SK-N-SH treated with all-trans-retinoic acid at 6 μM for 48 hours (cell line): Measurements from ENCODE around the gene TRIM24.

Experiments
- GLIS3 ChIP-seq: fragments of 250-450 bp; sonication (Bioruptor Pico); IDR thresholded peaks from 2 replicates; pipeline ENCODE4 v1.5.0; 2020; ENCODE audit warnings: mild to moderate bottlenecking, moderate library complexity
- OSR1 ChIP-seq: fragments of 250-450 bp; sonication (Bioruptor Pico); IDR thresholded peaks from 2 replicates; pipeline ENCODE4 v1.8.0; 2022; ENCODE audit warnings: moderate library complexity, mild to moderate bottlenecking, inconsistent platforms
- ZFP3 ChIP-seq: fragments of 250-450 bp; sonication (Bioruptor Pico); IDR thresholded peaks from 2 replicates; pipeline ENCODE4 v1.5.0; 2020; ENCODE audit warnings: mild to moderate bottlenecking, moderate library complexity
- TF ChIP-seq, protein P1 (sequence below): fragments of 250-450 bp; sonication (Bioruptor Pico); IDR thresholded peaks from 2 replicates; pipeline ENCODE4 v1.8.0; 2020; ENCODE audit warnings: mild to moderate bottlenecking, moderate library complexity, borderline replicate concordance

DNA sequence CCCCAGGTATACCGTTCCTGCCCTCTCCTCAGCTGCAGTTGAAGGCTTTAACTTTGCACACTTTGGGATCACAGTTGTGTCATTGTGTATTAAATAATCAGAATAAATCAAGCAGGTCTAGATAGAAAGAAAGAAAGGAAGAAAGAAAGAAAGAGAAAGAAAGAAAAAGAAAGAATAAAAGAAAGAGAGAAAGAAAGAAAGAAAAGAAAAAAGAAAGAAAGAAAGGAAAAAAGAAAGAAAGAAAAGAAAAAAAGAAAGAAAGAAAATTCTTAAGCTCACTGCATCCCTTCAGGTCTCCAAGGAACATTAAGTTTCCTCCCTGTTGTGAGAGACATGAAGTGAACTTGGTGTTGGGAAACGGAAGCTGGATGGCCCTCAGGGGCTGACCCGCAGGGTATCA lies 17.2 kb upstream of the TRIM24 start:
- TF ChIP-seq OSR1 (no peak), GLIS3 (CRISPR knock-in tag) (no peak), ZFP3 (no peak)
- TF ChIP-seq, protein P1, sequence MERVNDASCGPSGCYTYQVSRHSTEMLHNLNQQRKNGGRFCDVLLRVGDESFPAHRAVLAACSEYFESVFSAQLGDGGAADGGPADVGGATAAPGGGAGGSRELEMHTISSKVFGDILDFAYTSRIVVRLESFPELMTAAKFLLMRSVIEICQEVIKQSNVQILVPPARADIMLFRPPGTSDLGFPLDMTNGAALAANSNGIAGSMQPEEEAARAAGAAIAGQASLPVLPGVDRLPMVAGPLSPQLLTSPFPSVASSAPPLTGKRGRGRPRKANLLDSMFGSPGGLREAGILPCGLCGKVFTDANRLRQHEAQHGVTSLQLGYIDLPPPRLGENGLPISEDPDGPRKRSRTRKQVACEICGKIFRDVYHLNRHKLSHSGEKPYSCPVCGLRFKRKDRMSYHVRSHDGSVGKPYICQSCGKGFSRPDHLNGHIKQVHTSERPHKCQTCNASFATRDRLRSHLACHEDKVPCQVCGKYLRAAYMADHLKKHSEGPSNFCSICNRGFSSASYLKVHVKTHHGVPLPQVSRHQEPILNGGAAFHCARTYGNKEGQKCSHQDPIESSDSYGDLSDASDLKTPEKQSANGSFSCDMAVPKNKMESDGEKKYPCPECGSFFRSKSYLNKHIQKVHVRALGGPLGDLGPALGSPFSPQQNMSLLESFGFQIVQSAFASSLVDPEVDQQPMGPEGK (CRISPR knock-in tag): no peak
